HCT116 (cell line): ENCODE results near the gene SHISA3. TPM values are rescaled to one million over a fixed set of nuclear protein-coding genes. Genes with fewer than 3 reads are reported as not detected.

Experiments used
- ATAC-seq: fragments of 200-7000 bp; cut with Tn5 transposase; 2 replicates; pipeline ENCODE4 v1.9.1; 2020; ENCODE audit warnings: mild to moderate bottlenecking, moderate library complexity
- BruUV-seq: library from RNA; stranded (reverse); fragments of 400-500 nt; replicated peaks from 2 replicates; lab custom pipeline; 2021; lab: Mats Ljungman, UMichigan
- CTCF ChIA-PET: fragments of 300-600 bp; sonication (Branson Sonifier 250); formaldehyde crosslinking; loops from one replicate; lab custom pipeline; 2021; ENCODE audit warnings: antibody characterized with exemption; lab: Charles Lee
- POLR2A ChIA-PET: fragments of 300-600, 350-600 bp; sonication (Branson Sonifier 250); formaldehyde crosslinking; loops from one replicate; lab custom pipeline; 2021; ENCODE audit warnings: antibody characterized with exemption; lab: Charles Lee
- RAD21 ChIA-PET, 2 experiments: fragments of 300-600 bp; sonication (Branson Sonifier 250); formaldehyde crosslinking; loops; one replicate each; lab custom pipeline; 2023; ENCODE audit warnings: low total read pairs in 2 of 2; ENCODE audit not compliant: uncharacterized antibody in 2 of 2, unreplicated experiment in 2 of 2, low non-redundant PET in 1 of 2; lab: Charles Lee
- DNase-seq: peaks from one replicate; pipeline ENCODE4 v3.0.0-alpha.2; 2010; ENCODE audit warnings: low read depth, low spot score
- H2AFZ ChIP-seq: fragments of 200-600 bp; shearing (Covaris generic), sonication (generic); 2 replicates; pipeline ENCODE4 v1.6.1; 2017; ENCODE audit warnings: low read depth, mixed run types, mixed read lengths, antibody characterized with exemption, low read length; ENCODE audit not compliant: poor library complexity, severe bottlenecking
- H3K27ac ChIP-seq: 2 replicates; pipeline ENCODE4 v1.5.1; 2012; ENCODE audit warnings: low read depth, low read length
- H3K27me3 ChIP-seq: fragments of 200-600 bp; sonication (generic); 2 replicates; pipeline ENCODE4 v1.6.1; 2016; ENCODE audit warnings: mixed run types, low read length, mixed read lengths; ENCODE audit not compliant: insufficient read depth
- H3K36me3 ChIP-seq, 2 experiments: fragments of 200-500 bp in 1 of 2; fragments of 200-600 bp in 1 of 2; sonication (Bioruptor generic) in 1 of 2; sonication (generic) in 1 of 2; 2 replicates each; pipeline versions ENCODE4 v1.5.1 to v1.6.1; 2014 to 2016; ENCODE audit warnings: low read length in 2 of 2, inconsistent platforms in 1 of 2, mixed read lengths in 1 of 2, mixed run types in 1 of 2; ENCODE audit not compliant: insufficient read depth in 2 of 2, control insufficient read depth in 1 of 2
- H3K4me1 ChIP-seq, 2 experiments: fragments of 200-600 bp in 1 of 2; sonication (generic) in 1 of 2; 2 replicates each; pipeline versions ENCODE4 v1.5.1 to v1.6.1; 2012 to 2017; ENCODE audit warnings: low read length in 2 of 2, inconsistent platforms in 1 of 2, mild to moderate bottlenecking in 1 of 2, mixed read lengths in 1 of 2, mixed run types in 1 of 2, moderate library complexity in 1 of 2; ENCODE audit not compliant: insufficient read depth in 2 of 2, control insufficient read depth in 1 of 2
- H3K4me2 ChIP-seq: fragments of 200-600 bp; sonication (generic); 2 replicates; pipeline ENCODE4 v1.6.1; 2017; ENCODE audit warnings: mixed run types, low read length, mixed read lengths
- H3K4me3 ChIP-seq, 2 experiments: fragments of 200-600 bp in 1 of 2; sonication (generic) in 1 of 2; replicated peaks in 1 of 2; 2 replicates each; pipeline ENCODE4 v1.5.1; 2011 to 2016; ENCODE audit warnings: low read length in 2 of 2, control low read depth in 1 of 2, low read depth in 1 of 2, mild to moderate bottlenecking in 1 of 2, mixed read lengths in 1 of 2, mixed run types in 1 of 2
- H3K79me2 ChIP-seq: fragments of 200-600 bp; sonication (generic); 2 replicates; pipeline ENCODE4 v1.6.1; 2017; ENCODE audit warnings: mild to moderate bottlenecking, mixed run types, low read length, moderate library complexity, mixed read lengths; ENCODE audit not compliant: insufficient read depth
- H3K9ac ChIP-seq: fragments of 200-600 bp; sonication (generic); 2 replicates; pipeline ENCODE4 v1.6.1; 2016; ENCODE audit warnings: low read length, mixed read lengths
- H3K9me2 ChIP-seq: fragments of 200-600 bp; sonication (generic), shearing (Covaris generic); 2 replicates; pipeline ENCODE4 v1.6.1; 2017; ENCODE audit warnings: mixed run types, mild to moderate bottlenecking, moderate library complexity; ENCODE audit not compliant: insufficient read depth
- H3K9me3 ChIP-seq, 2 experiments: fragments of 200-500 bp in 1 of 2; fragments of 200-600 bp in 1 of 2; sonication (Bioruptor generic) in 1 of 2; sonication (generic) in 1 of 2; 2 replicates each; pipeline ENCODE4 v1.6.1; 2014 to 2017; ENCODE audit warnings: low read length in 2 of 2, mixed read lengths in 2 of 2, inconsistent platforms in 1 of 2, low read depth in 1 of 2, mild to moderate bottlenecking in 1 of 2, mixed run types in 1 of 2, moderate library complexity in 1 of 2; ENCODE audit not compliant: control insufficient read depth in 1 of 2, insufficient read depth in 1 of 2
- H4K20me1 ChIP-seq: fragments of 200-600 bp; sonication (generic), shearing (Covaris generic); 2 replicates; pipeline ENCODE4 v1.6.1; 2017; ENCODE audit warnings: mixed run types, mild to moderate bottlenecking, moderate library complexity; ENCODE audit not compliant: insufficient read depth
- CBX3 ChIP-seq: IDR thresholded peaks from 2 replicates; pipeline ENCODE4 v1.6.1; 2012; ENCODE audit warnings: low read depth
- CTCF ChIP-seq, 3 experiments: fragments of 200-600 bp in 1 of 3; sonication (generic) in 1 of 3; IDR thresholded peaks in 2 of 3; conservative IDR thresholded peaks in 1 of 3; 2 replicates each; pipeline ENCODE4 v1.5.1; 2012 to 2017; ENCODE audit warnings: low read depth in 2 of 3, low read length in 2 of 3, antibody characterized with exemption in 1 of 3, borderline replicate concordance in 1 of 3, control low read depth in 1 of 3, mild to moderate bottlenecking in 1 of 3, mixed read lengths in 1 of 3, mixed run types in 1 of 3, moderate library complexity in 1 of 3; ENCODE audit not compliant: insufficient read depth in 1 of 3
- EGR1 ChIP-seq: IDR thresholded peaks from 2 replicates; pipeline ENCODE4 v1.6.1; 2012; ENCODE audit warnings: low read depth
- EZH2phosphoT487 ChIP-seq: fragments of 200-600 bp; IDR thresholded peaks from 2 replicates; pipeline ENCODE4 v1.6.1; 2018; ENCODE audit warnings: antibody characterized with exemption, borderline replicate concordance
- FOSL1 ChIP-seq: IDR thresholded peaks from 2 replicates; pipeline ENCODE4 v1.6.1; 2012; ENCODE audit warnings: low read depth
- MAX ChIP-seq: IDR thresholded peaks from 2 replicates; pipeline ENCODE4 v1.6.1; 2012
- POLR2AphosphoS5 ChIP-seq: IDR thresholded peaks from 2 replicates; pipeline ENCODE4 v1.6.1; 2011; ENCODE audit warnings: mild to moderate bottlenecking, low read depth, low read length, moderate library complexity
- RAD21 ChIP-seq: IDR thresholded peaks from 2 replicates; pipeline ENCODE4 v1.6.1; 2012; ENCODE audit warnings: low read depth, mild to moderate bottlenecking
- SP1 ChIP-seq: IDR thresholded peaks from 2 replicates; pipeline ENCODE4 v1.6.1; 2012; ENCODE audit warnings: low read depth
- SRF ChIP-seq: IDR thresholded peaks from 2 replicates; pipeline ENCODE4 v1.6.1; 2012; ENCODE audit warnings: low read depth
- TCF7L2 ChIP-seq: IDR thresholded peaks from 2 replicates; pipeline ENCODE4 v1.7.0; 2011; ENCODE audit warnings: borderline replicate concordance, inconsistent platforms; ENCODE audit not compliant: insufficient read depth, insufficient read length; ENCODE audit errors: extremely low read depth
- YY1 ChIP-seq: IDR thresholded peaks from 2 replicates; pipeline ENCODE4 v1.6.1; 2011; ENCODE audit warnings: low read length, low read depth, moderate library complexity, mild to moderate bottlenecking; ENCODE audit not compliant: insufficient replicate concordance; ENCODE audit errors: extremely low read depth
- ZBTB33 ChIP-seq: IDR thresholded peaks from 2 replicates; pipeline ENCODE4 v1.6.1; 2011; ENCODE audit warnings: mild to moderate bottlenecking, low read length, moderate library complexity; ENCODE audit not compliant: insufficient replicate concordance; ENCODE audit errors: extremely low read depth
- ZFX ChIP-seq: fragments of 450-650 bp; IDR thresholded peaks from 2 replicates; pipeline ENCODE4 v1.6.1; 2017
- intact Hi-C: fragments of 100-400 bp; cut with micrococcal nuclease; formaldehyde crosslinking; loops from 2 replicates; pipeline ENCODE4 v1.10.0; 2022
- total RNA-seq: library from RNA; stranded (reverse); gene quantifications from one replicate; pipeline ENCODE4 v1.2.1, GENCODE V29; 2021; ENCODE audit not compliant: unreplicated experiment

SHISA3 gene
- total RNA-seq, 1 experiment from 2014 or later: not detected

GRCh38 chr4:42369489-42369888 is 27.8 kb upstream of the SHISA3 start:
- POLR2A ChIA-PET: no interaction called here
- RAD21 ChIA-PET: no interaction called here
- no peak overlapping the region for H2AFZ ChIP-seq
- intact Hi-C loops: no loop called here
- no peaks in the 10 kb centered on the region for H3K79me2 ChIP-seq
- H4K20me1 ChIP-seq: no peaks in the 10 kb centered on the region
- BruUV-seq: no TSS peak
- no peak for DNase-seq
- no peaks in the 10 kb centered on the region for H3K27me3 ChIP-seq
- no peak overlapping the region for H3K4me2 ChIP-seq
- no peak overlapping the region for H3K9ac ChIP-seq
- no peak overlapping the region for H3K27ac ChIP-seq
- H3K4me3 ChIP-seq: no peak overlapping the region
- no peaks in the 10 kb centered on the region for H3K9me3 ChIP-seq
- H3K36me3 ChIP-seq: no peaks in the 10 kb centered on the region
- ATAC-seq: no peak
- no peaks in the 10 kb centered on the region for H3K9me2 ChIP-seq
- CTCF ChIA-PET: interaction anchor here (1.0 kb wide), 1 partner anchor 151 kb away, joined by 4 read pairs; no protein-coding TSS in a partner anchor
- H3K4me1 ChIP-seq: no peaks in the 10 kb centered on the region
- TF ChIP-seq SRF (no peak), CBX3 (no peak), RAD21 (no peak), POLR2AphosphoS5 (no peak), CTCF (IDR thresholded peaks at IDR 0.05 in 2 of 3, conservative IDR thresholded peaks at IDR 0.05 in 1 of 3; ENCODE audit: borderline replicate concordance in 1 of 3, insufficient read depth in 1 of 3, low read depth in 2 of 3, low read length in 2 of 3) (no peak), ZBTB33 (no peak), MAX (no peak), TCF7L2 (no peak), SP1 (no peak), EZH2phosphoT487 (no peak), YY1 (no peak), EGR1 (no peak), ZFX (no peak), FOSL1 (no peak)
